GM18499 (cell line): Measurements from ENCODE around the gene LRP1.

ENCODE experiments used
- ATAC-seq: cut with Tn5 transposase; IDR thresholded peaks from one replicate; pipeline ENCODE4 v1.9.1; 2021; ENCODE audit warnings: moderate number of reproducible peaks; ENCODE audit not compliant: insufficient read depth, unreplicated experiment

LRP1 gene

DNA sequence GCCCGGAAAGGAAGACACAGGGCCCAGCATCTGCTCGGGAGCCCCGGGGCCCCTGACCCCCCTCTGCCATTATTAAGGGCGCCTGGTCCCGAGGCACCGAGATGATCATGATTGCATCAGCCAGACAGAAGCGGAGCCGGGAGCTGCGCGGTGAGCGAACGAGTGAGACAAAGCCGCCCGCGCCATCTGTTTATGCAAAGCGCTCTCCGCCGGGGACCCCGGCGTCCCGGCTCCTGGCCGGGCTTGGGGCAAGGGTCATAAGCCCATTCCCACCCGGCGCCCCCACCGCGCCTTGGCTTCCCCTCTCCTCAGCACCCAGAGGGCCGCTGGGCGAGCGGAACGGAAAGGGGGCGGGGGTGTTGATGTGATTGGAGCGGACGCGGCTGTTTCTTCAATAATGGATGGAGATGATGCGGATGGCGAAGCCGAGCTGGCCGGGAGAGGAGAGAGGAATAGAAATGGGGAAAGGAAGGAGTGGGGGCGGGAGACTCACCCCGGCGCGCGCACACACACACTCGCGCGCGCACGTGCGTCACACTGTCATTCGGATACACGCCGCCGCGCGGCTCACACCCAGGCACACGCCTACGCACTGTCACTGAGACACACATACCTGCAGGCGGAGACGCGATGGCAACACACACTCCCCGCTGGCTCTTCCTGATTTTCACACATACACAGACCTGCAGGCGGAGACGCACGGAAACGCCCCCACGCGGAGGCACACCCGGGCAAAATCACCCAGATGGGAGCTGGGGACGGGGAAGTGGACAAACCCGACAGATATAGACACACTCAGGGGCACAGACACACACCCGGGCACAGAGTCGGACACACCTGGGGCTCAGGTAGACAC is 112.0 kb downstream of the LRP1 start:
- ATAC-seq, result no peak

DNA sequence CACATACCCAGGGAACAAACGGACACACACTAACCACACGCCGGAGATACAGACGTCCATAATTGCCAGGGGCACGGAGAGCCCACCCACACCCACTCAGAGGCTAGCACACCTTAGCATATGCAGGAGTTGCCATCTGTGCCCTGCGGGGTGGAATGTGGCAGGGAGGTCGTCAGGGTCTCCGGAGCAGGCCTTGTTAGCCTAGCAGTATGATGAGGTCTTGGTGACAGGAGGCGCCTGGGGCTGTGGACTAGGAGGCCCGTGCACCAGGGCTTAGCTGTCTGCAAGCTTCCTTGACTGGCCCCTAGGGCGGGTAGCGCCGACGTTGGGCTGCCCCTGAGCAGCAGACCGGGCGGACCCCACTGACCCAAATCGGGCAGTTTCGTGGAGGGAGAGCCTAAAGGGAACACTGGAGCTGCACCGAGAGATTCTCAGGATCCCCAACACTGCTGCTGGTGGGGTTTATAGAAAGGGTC is 112.7 kb downstream of the LRP1 start:
- no peak for ATAC-seq

DNA sequence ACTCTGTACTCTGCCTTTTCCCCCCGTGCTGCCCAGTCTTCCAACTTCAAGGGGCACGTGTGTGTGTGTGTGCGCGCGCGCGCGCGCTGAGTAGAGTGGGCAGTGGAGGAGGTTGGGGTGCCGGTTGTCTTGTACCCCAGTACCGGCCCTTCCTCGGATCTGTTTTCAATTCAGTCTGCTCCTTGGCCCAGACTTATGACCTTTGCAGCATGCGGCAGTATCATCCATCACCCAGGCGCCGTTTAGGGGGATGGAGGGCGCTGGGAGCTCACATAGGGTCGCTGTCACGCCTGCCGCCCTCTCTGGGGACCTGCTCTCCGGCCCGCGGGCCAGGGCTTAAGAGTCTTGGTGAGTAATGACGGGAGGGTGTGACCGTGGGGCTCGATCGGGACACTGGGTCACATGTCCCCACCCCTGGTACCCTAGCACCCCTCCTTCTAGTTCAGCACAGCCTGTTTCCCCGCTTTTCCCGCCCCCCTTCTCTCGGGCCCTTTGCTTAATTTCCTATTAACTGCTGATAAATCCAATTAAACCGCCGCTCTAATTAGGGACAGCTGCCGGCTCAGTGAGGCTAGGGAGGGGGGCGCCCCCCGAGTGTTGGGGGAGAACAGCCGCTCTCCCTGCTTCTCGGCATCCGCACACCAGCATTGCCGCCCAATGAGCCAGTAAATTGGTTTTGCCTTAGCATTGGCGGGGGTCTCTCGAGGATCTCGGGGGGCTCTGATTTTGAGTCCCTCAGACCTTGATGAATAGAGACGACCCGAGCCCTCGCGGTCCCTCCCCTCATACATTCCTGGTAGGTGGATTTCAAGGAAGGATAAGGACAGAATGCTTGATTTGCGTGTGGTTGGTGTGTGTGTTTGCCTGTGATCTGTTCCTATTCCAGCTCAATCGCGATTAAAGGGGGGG is 113.4 kb downstream of the LRP1 start:
- ATAC-seq, result no peak

DNA sequence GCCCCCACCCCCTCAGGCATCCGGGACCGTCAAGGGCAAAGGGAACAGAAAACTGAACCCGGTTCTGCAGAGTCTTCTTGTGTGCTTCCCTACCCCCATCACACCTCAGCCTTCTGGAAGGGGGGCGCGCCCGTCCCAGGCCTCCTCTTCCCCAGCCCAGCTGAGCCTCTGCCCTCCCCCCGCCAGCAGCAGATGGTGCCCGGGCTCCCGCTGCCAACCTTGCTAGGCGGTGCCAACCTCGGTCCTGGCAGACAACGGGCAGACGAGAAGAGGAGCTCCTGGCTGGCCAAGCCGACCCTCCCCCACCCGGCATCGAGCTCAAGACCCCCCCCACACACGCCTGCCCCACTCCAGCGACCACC is 114.0 kb downstream of the LRP1 start:
- ATAC-seq, result no peak

DNA sequence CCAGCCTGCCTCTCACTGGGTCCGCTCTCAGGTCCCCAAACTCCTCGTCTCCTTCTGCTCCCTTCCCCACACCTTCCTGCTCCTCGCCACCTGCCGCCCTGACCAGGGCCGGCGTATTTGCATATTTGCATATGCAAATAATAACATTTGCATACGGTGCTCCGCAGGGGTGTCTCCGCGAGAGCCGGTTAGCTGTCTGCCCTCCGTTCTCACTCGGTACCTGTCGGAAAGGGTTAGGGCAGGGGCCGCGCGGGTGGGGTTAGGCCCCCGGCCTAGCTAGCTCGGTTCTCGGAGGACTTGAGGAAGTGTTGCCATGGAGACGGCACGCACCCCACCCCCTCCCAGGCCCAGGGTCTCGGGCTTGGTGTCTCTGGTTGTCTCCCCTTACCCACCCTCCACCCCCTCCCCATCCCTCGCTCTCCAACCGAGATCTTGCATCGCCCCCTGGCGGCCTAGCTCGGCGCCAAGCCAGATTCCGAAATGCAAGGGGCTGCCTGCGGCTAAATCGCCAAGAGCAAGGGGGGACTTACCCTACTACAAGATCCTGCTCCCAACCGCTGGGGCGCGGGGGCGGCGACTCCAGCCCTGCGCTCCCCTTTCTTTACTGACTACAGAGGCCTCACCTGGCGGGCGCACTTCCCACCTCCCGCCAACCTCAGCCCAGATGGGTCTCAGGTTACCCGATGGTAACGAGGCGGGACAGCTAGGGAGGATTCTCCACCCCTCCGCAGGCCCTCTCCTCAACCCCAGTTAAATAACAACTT is 114.6 kb downstream of the LRP1 start:
- no peak for ATAC-seq

DNA sequence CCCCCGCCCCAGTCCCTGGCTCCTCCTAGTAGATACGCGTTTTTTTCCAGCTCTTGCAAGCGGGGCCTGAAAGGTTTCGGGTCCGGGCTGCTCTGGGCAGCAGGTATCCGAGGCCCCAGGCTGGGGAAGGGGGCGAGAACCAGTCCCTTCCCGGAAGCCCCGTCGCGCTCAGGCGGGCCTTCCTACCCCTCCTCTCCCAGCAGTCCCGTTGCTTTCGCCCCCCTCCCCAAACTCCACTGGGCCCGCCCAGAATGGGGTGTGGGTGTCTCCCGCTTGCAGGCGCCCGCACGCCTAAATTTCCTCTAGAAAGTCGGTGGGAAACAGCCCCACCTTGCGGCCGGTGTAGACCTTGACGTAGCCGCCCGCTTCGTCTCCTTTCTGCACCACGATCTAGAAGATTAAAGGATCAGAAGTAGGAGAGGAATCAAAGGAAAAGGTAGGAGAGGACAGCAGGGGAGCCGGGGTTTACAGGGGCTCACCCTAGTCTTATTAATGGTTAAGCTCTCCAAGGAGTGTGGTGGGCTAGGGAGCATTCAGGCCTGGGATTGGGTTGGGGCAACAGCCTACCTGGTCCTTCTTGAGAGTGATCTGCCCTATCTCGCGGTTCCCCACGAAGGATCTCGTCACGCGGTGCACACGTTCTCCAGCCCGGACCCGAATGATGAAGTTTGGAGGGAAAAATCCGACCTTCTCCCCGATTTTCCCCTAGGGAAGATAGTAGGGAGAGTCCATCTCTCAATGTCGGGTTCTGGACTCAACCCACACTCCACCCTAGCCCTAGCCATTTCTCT is 115.4 kb downstream of the LRP1 start:
- ATAC-seq, result no peak

DNA sequence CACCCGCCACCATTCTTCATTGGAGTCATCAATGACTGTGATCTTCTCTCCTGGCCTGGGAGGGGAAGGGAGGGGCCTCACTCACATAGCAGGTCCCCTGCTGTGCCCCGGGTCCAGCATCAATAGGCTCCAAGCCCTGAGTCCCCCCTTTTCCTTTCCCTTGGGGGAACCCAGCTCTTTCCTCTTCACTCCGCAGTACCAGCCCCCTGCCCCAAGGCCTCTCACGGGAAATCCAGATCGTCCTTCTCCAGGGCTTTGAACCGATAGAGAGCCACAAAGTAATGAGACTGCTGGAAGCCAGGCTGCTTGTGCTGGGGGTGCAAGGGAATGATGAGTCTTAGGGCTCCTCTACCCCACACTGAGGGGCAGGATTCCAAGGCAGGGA is 116.0 kb downstream of the LRP1 start:
- no peak for ATAC-seq

DNA sequence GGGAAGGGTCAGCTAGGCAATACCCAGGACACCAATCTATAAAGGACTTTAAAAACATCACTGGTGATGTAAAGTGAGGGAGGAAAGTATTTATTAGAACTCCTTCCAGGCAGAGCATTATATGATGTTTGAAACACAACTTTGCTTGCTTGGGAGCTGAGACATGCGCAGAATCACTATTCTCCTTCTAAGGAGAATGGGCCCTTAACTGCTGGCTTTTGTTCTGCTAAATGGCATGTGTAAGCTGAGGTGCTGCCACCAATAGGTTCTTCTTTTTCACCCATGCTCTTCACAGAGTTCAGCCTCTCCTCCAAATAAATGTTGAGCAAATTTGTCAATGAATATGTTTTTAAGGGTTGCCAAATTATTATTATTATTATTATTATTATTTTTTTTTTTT is 118.8 kb downstream of the LRP1 start:
- no peak for ATAC-seq

DNA sequence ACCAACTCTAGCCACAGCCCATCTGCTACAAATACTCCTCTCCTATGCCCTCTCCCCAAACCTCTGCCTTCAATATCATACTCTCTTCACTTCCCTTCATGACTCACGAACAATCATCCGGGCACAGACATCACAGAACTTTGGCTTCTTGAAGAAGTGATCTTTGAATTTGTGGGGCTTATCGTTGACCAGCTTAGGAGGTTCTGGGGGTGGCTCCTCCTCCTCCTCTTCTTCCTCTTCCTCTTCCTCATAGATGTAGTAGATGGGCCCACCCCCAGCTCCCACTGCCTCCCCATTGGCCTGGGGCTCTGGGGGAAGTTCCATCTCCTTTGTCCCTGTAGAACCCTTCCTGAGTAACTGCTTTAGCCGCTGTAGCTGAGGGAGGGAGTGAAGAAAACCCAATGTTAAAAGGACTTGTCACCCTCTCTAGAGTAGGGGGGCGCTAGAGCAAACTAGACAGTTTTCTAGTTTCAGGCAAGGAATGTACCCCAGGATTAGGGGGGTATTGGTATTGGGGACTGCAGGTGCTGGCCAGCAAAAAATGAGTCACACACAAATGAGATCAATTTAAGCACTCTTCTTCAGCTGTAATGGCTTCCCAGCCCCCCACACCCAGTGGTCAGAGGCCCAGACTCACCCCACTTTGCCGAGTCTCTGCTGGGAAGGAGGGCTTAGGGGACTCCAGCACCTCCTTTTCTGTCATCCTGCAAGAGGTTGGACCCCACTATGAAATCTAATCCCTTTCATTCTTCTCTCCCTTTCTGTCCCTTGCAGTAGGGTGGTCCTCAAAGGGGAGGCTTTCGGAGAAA is 120.9 kb downstream of the LRP1 start:
- no peak for ATAC-seq

DNA sequence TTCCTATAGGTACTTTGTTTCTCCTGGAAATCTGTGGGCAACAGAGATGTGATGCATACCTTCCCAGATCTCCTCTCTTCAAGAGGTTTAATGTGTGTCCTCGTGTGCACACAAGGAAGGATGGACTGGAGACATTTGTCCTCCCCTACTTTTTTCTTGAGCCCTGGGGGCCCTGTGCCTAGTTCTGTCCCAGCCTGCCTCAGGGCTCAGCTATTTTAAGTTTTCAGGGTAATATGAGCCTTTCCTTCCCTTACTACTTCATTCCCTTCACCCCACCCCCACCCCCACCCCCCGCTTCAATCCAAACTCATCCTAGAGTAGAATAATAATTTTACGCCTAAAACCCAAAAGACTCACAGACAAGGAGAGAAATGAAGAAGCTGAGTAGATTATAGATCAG is 122.3 kb downstream of the LRP1 start:
- no peak for ATAC-seq

DNA sequence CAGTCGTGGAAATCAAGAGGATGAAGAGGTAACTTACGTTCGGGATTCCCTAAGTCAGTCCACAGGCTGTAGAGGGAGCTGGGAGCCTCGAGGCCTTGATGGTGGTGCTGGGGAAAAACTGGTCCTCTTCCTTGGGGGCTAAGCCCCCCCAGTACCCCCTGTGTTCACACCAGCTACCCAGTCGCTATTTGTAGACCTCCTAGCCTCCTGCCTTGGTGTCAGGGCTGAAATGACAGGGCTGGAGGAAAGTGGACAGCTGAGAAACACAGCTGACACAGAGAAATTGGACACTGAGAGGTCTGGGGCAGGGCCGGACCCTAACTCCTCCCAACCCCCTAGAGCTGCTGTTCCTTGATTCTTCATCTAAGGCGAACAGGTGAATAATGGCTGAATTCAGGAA is 122.7 kb downstream of the LRP1 start, which contains the start of gene STAC3:
Gene STAC3 (minus strand): TSS at position 232 of the 400 bp plus-strand sequence. CDS start 1,551 bp downstream, outside the sequence.
- ATAC-seq, result no peak

DNA sequence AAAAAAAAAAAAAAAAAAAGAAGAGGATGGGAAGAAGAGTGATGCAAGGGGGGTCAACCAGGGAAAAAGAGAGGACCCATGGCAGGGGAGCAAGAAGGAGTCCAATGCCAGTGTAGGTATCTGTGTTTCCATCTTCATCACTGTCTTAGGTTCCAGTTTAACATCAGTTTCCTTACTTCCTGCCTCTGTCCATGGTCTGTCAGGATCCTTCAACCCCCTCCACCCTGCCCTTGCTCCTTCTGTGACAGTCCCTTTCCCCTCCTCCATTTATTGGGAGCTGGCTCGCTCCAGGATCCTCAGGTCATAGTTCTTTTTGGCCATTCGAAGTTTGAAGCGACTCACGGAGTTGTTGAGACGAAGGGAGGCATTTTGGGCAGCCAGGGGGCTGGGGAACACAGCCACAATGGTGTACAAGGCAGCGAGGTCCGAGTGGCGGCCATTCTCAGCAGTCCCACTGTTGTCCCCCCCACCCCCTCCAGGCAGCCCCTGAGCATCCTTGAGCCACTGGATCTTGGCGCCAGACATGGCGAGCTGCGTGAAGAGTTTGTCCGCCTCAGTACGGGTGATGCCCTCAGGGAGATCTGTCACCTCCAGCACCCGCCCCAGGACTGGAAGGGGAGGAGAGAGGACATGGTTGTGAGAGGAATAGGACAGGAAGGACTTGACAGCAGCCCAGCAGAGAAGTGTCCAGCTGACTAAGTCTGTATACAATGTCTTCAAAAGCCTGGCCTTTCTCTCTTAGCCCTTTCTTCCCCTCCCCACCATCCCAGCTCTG is 126.4 kb downstream of the LRP1 start:
- no peak for ATAC-seq

DNA sequence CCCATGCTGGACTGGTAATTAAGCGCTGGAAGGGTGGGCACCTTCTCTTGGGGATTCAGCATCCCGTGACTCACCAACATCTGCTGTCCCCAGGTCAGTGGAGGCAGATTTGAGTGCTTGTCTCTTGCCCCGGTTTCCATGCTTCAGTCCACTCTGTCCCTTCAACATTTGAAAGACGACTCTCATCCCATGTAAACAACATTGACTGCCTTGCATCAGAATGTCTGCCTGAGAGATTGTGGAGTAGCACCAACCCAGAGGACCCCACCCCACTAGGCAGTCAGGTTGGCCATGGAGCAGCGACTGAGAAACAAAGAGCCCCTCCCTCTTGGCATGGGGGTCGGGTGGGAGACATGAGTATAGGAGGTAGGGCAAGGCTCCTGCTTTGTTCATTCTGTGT is 127.6 kb downstream of the LRP1 start:
- ATAC-seq, result no peak

DNA sequence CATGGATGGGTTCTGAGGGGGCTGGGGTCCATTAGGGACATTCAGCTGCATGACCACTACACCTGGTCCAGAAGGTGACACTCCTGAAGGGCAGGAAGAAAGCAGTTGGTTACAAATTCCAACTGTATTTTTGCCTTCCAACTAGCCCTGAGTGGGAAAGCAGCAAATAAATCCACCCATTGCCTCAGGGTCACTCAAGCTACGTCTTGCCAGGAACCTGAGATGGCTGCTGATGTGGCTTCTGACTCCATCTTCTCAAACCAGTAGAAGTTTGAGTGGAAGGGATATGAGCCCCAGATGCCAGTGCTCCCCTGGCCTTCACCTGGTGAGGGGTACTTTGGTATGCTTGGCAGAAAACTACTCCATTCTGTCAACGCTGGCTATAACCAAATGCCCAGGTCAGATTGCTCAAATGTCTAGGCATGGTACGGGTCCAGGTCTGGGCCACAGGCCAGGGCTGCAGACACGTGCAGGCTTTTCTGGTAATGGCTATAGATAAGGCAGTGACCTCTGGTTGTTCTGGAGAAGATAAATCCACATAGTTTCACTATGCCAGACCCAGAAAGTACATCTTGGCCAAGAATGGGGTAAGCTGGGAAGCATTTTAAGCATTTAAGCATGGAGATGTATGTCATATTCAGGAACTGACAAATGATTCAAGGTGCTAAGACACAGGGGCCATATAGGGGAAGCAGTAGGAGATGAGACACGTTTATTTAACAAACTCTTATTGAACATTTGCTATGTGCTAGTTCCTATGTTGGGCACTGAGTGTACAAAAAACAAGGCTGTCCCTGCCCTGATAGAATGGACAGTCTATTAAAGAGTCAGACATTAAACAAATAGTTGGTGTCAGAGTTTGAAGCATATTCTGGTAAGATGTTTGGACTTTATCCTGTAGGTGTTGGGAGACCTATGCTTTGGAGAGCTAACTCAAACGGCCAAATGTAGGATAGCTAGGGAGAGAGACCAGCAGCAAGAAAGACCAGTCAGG is 131.0 kb downstream of the LRP1 start:
- ATAC-seq, result no peak

DNA sequence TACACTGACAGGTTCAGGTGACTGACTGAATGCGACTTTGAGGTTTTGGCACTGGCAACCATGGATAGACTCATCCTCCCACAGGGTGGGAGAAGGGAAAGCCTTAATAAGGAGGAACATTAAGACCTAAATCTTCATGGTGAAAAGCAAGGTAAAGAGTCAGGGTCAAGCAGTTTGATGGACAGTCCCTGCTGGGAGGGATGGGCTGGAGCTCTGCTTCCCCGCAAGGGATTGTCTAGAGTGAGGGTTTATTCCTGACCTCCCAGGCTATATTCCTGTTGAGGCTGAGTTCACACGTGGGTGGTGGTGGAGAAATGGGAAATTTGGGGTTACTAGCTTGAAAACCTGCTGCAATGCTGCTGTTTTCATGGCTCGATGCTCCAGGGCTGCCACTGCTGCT is 132.1 kb downstream of the LRP1 start:
- ATAC-seq, result no peak

DNA sequence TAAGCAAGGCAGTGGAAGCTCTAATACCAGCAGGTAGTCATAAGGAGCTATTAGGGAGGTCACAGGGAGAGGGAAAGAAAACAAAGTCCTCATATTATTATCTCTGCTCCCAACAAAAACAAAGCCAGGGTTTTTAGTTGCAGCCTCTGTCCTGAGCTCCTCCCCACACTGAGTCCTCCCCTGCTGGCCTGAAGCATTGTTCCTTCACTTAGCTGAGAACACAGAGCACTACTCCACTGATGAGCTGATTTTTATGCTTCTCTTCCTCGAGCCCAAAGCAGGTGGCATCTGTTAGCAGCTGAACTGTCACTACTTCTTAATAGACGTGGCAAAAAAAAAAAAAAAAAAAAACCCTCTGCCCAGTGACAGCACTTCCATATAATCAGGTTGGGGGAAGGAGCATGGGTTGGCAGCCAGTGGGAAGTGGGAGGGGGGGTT is 133.2 kb downstream of the LRP1 start:
- no peak for ATAC-seq
